Aorta (tissue), 5 donors: ENCODE measurements around the gene MAP7D1. TPM values are rescaled to one million over a fixed set of nuclear protein-coding genes. Genes with fewer than 3 reads are reported as not detected.
"Not testable (repeated sequence)": the region's sequence is repeated elsewhere in the genome, so short reads cannot be mapped to it uniquely, and the experiment has no call there.

Experiments
- ATAC-seq: fragments of 200-7000 bp; cut with Tn5 transposase; one replicate; pipeline ENCODE4 v1.9.1; 2022; ENCODE audit warnings: moderate library complexity; ENCODE audit not compliant: low FRiP score
- DNase-seq, 2 donors: peaks; one replicate each; pipeline ENCODE4 v3.0.0-alpha.2; 2020
- H3K27ac ChIP-seq, 2 donors: one replicate each; pipeline ENCODE4 v1.5.1; 2013; ENCODE audit warnings: low read length in 2 of 2, mild to moderate bottlenecking in 2 of 2, moderate library complexity in 2 of 2, control low read depth in 1 of 2, inconsistent platforms in 1 of 2, low read depth in 1 of 2
- H3K27me3 ChIP-seq, 2 donors: one replicate each; pipeline ENCODE4 v1.6.1; 2013; ENCODE audit warnings: control low read depth in 1 of 2, low read length in 1 of 2, mild to moderate bottlenecking in 1 of 2, moderate library complexity in 1 of 2; ENCODE audit not compliant: insufficient read depth in 2 of 2, control insufficient read depth in 1 of 2
- H3K36me3 ChIP-seq, 2 donors: one replicate each; pipeline ENCODE4 v1.6.1; 2013; ENCODE audit warnings: control low read depth in 1 of 2, low read length in 1 of 2, mild to moderate bottlenecking in 1 of 2; ENCODE audit not compliant: insufficient read depth in 2 of 2, control insufficient read depth in 1 of 2
- H3K4me1 ChIP-seq, 2 donors: one replicate each; pipeline ENCODE4 v1.6.1; 2013; ENCODE audit warnings: low read length in 2 of 2, control low read depth in 1 of 2, mild to moderate bottlenecking in 1 of 2, moderate library complexity in 1 of 2; ENCODE audit not compliant: insufficient read depth in 2 of 2, control insufficient read depth in 1 of 2
- H3K4me3 ChIP-seq, 2 donors: one replicate each; pipeline ENCODE4 v1.5.1; 2013; ENCODE audit warnings: low read length in 2 of 2, control low read depth in 1 of 2, mild to moderate bottlenecking in 1 of 2
- H3K9me3 ChIP-seq: one replicate; pipeline ENCODE4 v1.6.1; 2013; ENCODE audit warnings: mild to moderate bottlenecking, low read length; ENCODE audit not compliant: control insufficient read depth
- WGBS, 2 donors: extraction: QIAGEN DNeasy Blood & Tissue Kit; methylation state at CpG; one replicate each; pipeline ENCODE4 v1.1.7; 2013; 5-methylcytosine and 5-hydroxymethylcytosine counted together
- intact Hi-C, 2 donors: fragments of 100-400 bp; cut with DNase I; formaldehyde crosslinking; loops; one replicate each; pipeline versions ENCODE4 v1.14.2 to v1.15.0; 2022
- polyA plus RNA-seq, 2 donors: library from polyadenylated mRNA; stranded (reverse); fragments of 200-250 nt; gene quantifications; one replicate each; pipeline ENCODE4 v1.2.3, GENCODE V29; 2013
- total RNA-seq, 2 donors: library from RNA; stranded (reverse); fragmentation: NEBNext Ultra II Directional; extraction: Animal tissue kit (Norgen Biotek cat#: 25700); gene quantifications; one replicate each; pipeline ENCODE4 v1.2.1, GENCODE V29; 2021
- donor health status: healthy with polysubstance abuse.
- donor health status: Bipolar disorder and iron deficiency.
- donor health status: DM: no; HTN: no; CAD: no.
- donor health status: DM: no; HTN: no; CAD: no.
- donor health status: DM: yes; HTN: yes; CAD: no.

MAP7D1 gene
- total and polyA plus RNA-seq, 4 donors, result 52.8 to 133 (median 97.1) TPM

GRCh38 chr1:36154335-36154734 is 1.6 kb upstream of the MAP7D1 start:
- Histone ChIP-seq H3K9me3 (no peaks in the 10 kb centered on the region), H3K27me3 (no peaks in the 10 kb centered on the region), H3K4me3 (no peak overlapping the region), H3K4me1 (no peaks in the 10 kb centered on the region), H3K27ac (peak overlapping the region in 1 of 2 donors; percentile 41), H3K36me3 (no peaks in the 10 kb centered on the region)
- no peak for ATAC-seq
- WGBS, 2 donors, result 86 to 88% methylated on average over 6 of the region's 6 CpGs
- DNase-seq, result no peak
- intact Hi-C loops, result loop anchor here (5.0 to 10.0 kb wide), 2 partner anchors 33 to 230 kb away; partner anchors contain the start of gene STK40 (in 1 of the 2)

DNA sequence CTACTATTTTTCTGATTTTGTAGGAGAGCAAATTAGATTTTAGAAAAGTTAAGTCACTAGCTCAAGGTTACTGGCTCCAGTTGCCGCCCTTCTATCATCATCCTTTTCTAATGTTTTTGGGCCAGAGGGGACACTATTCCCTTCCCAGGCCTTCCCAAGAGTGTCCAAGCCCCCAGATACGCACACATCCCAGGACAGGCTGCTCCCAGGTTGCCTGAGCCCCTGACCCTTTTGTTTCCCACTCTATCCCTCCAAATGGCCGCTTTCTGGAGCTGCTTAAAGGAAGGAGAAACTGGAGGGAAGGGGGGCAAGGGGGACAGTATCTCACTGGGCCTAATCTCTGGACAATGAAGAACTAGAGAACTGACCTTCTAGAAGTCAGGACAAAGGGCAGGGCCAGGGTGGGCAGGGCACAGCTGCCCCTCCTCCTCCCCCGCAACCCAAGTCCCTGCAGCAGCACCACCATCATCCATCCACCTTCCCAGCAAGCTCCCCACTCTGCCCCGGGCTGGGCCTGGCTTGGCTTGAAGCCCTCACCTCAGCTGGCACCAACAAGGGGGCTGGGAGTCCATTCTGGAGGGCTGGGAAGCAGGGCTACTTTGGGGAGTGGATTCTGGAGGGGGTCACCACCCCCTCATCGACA is 1.1 kb upstream of the MAP7D1 start:
- Histone ChIP-seq H3K4me3 (peak overlapping the region; percentile 99), H3K27ac (peak overlapping the region; percentile 96 to 97), H3K36me3 (no peaks in the 10 kb centered on the region), H3K9me3 (no peaks in the 10 kb centered on the region), H3K4me1 (no peaks in the 10 kb centered on the region), H3K27me3 (no peaks in the 10 kb centered on the region)
- WGBS, 2 donors, result 39 to 40% methylated on average over 6 of the region's 6 CpGs
- DNase-seq, result peak; percentile 65 to 87
- intact Hi-C loops, result loop anchor here (5.0 to 10.0 kb wide), 2 partner anchors 32 to 230 kb away; partner anchors contain the start of gene STK40 (in 1 of the 2)
- no peak for ATAC-seq

DNA sequence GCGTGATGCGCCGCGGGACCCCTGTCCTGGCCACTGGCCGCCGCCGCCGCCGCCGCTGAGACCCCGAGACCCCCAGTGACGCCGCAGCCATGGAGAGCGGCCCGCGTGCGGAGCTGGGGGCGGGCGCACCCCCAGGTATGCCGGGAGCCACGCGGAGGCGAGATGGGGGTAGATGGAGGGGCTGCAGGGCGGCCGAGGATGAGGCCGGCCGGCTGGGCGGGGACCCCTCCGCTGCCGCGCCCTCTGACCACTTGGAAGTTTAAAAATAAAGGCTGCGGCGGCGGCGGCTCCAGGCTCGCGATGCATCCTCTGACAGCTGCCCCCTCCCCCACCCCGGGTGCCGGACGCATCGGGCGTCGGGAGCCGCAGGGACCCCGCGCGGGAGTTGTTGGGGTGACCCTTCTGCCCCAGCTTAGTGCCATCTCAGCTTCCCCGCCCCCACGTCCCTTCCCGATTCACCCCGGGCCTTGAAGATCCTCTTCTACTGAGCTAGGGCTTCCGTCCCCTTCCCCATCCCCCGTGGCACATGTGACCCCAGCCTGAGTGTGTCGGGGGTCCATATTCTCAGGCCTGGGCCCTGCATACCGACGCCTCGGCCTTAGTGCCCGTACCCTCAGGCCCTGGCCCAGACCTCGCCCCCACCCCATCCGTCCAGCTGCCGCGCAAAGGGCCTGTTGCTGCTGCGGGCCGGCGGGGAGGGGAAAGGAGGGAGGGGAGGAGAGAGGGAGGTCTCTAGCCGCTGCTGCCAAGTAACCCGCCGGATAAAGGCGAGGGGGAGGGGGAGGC is 562 bp downstream of the MAP7D1 start:
- no peaks in the 10 kb centered on the region for H3K27me3 ChIP-seq
- peaks cover 0 to 5% of the 10 kb centered on the region in 2 donors for H3K4me1 ChIP-seq
- DNase-seq (peak; percentile 87 to 90), ATAC-seq (peak; percentile 68)
- intact Hi-C loops, result loop anchor here in 1 of 2 donors (10.0 kb wide), 1 partner anchor 228 kb away; the partner anchor contains the start of gene STK40
- peak overlapping the region; percentile 97 to 98 for H3K27ac ChIP-seq
- no peaks in the 10 kb centered on the region for H3K36me3 ChIP-seq
- 1% methylated on average over 39 to 69 of the region's 69 CpGs for WGBS, 2 donors
- peak overlapping the region; percentile 99 for H3K4me3 ChIP-seq
- H3K9me3 ChIP-seq, result no peaks in the 10 kb centered on the region

GRCh38 chr1:36157115-36157903 is 1.3 kb downstream of the MAP7D1 start:
- Histone ChIP-seq H3K27me3 (no peaks in the 10 kb centered on the region), H3K9me3 (no peaks in the 10 kb centered on the region), H3K4me1 (peaks cover 0 to 5% of the 10 kb centered on the region in 2 donors), H3K4me3 (peak overlapping the region; percentile 99), H3K27ac (peak overlapping the region; percentile 6 to 38), H3K36me3 (no peaks in the 10 kb centered on the region)
- DNase-seq, result no peak
- ATAC-seq, result peak; percentile 2
- WGBS, 2 donors, result 2% methylated on average over 6 to 9 of the region's 9 CpGs
- intact Hi-C loops, result loop anchor here in 1 of 2 donors (10.0 kb wide), 1 partner anchor 227 kb away; the partner anchor contains the start of gene STK40

- no peaks in the 10 kb centered on the region for H3K36me3 ChIP-seq
- H3K4me1 ChIP-seq, result peaks cover 0 to 5% of the 10 kb centered on the region in 2 donors
- 28 to 35% methylated on average over 9 of the region's 9 CpGs for WGBS, 2 donors
- intact Hi-C loops, result loop anchor here in 1 of 2 donors (10.0 kb wide), 1 partner anchor 227 kb away; the partner anchor contains the start of gene STK40
- H3K9me3 ChIP-seq, result no peaks in the 10 kb centered on the region
- H3K27ac ChIP-seq, result peak overlapping the region; percentile 6 to 38
- H3K27me3 ChIP-seq, result no peaks in the 10 kb centered on the region
- peak in 1 of 2 donors; percentile 62 for DNase-seq
- H3K4me3 ChIP-seq, result peak overlapping the region; percentile 99
- ATAC-seq, result no peak
These were observed 2.2 kb downstream of the MAP7D1 start for GRCh38 chr1:36157973-36158826.

- H3K36me3 ChIP-seq, ATAC-seq, H3K27me3 ChIP-seq, DNase-seq, H3K4me3 ChIP-seq, H3K27ac ChIP-seq, H3K9me3 ChIP-seq, H3K4me1 ChIP-seq: not testable (repeated sequence)
- intact Hi-C loops, result loop anchor here in 1 of 2 donors (10.0 kb wide), 1 partner anchor 226 kb away; the partner anchor contains the start of gene STK40
- 83 to 84% methylated on average over 10 of the region's 10 CpGs for WGBS, 2 donors
These were observed 2.9 kb downstream of the MAP7D1 start for GRCh38 chr1:36158827-36159252.

DNA sequence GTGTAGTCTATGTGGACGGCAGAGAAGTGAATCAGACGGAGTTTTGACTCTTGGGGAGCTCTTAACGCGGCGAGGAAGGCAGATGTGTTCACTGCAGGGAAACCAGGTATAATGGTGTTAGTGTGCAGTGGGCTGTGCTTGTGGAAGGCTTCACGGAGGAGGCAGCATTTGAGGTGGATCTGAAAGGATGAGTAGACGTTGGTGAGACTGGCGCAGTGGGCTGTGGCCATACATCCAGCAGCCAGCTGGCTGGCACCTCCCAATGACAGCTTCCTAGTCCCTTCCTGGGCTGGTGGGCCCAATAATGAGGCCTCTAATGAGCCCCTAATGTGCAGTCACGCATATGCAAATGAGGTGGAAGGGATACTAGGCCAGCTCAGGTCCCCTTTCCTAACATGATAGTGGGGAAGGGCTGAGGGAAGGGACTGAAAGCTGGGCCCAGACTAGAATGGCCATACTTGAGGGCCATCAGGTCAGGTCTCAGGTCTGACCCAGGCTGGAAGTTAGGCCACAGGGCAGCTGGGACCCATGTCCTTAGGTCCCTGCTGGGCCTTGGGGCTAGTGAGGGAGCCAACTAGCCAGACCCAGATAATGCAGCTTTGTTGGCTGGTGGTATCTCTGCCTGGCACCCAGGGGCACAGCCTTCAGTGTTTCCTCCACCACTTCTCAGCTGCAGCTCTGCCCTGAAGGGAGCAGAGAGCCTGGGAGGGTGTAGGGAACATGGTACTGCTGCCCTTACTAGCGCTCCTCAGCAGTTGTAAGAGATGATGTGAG is 3.8 kb downstream of the MAP7D1 start:
- Histone ChIP-seq H3K9me3 (no peaks in the 10 kb centered on the region), H3K4me1 (peaks cover 0 to 5% of the 10 kb centered on the region in 2 donors), H3K27me3 (no peaks in the 10 kb centered on the region), H3K36me3 (no peaks in the 10 kb centered on the region), H3K4me3 (no peak overlapping the region), H3K27ac (peak overlapping the region; percentile 17 to 84)
- 76 to 78% methylated on average over 10 of the region's 10 CpGs for WGBS, 2 donors
- intact Hi-C loops, result loop anchor here in 1 of 2 donors (10.0 kb wide), 1 partner anchor 225 kb away; the partner anchor contains the start of gene STK40
- ATAC-seq, result no peak
- DNase-seq, result peak in 1 of 2 donors; percentile 36
